Ectodermal cell (in vitro differentiated cells): Measurements from ENCODE around the gene RNF144B.

ENCODE experiments used
- H3K27ac ChIP-seq: 2 replicates; pipeline ENCODE4 v1.7.0; 2013; ENCODE audit warnings: mild to moderate bottlenecking, low read depth, low read length; ENCODE audit not compliant: insufficient read depth, poor library complexity, severe bottlenecking
- H3K27me3 ChIP-seq: 2 replicates; pipeline ENCODE4 v1.7.0; 2013; ENCODE audit warnings: mild to moderate bottlenecking, low read length; ENCODE audit not compliant: insufficient read depth, control insufficient read depth, poor library complexity, severe bottlenecking
- H3K36me3 ChIP-seq: one replicate; pipeline ENCODE4 v1.7.0; 2013; ENCODE audit warnings: low read length; ENCODE audit not compliant: control insufficient read depth, insufficient read depth
- H3K4me1 ChIP-seq: one replicate; pipeline ENCODE4 v1.7.0; 2013; ENCODE audit warnings: low read length; ENCODE audit not compliant: control insufficient read depth, insufficient read depth
- H3K4me3 ChIP-seq: 2 replicates; pipeline ENCODE4 v1.7.0; 2013; ENCODE audit warnings: low read depth, low read length, control low read depth; ENCODE audit not compliant: insufficient read depth
- H3K9me3 ChIP-seq: 2 replicates; pipeline ENCODE4 v1.7.0; 2013; ENCODE audit warnings: mild to moderate bottlenecking, low read length, moderate library complexity; ENCODE audit not compliant: control insufficient read depth
- WGBS, 2 experiments: methylation state at CpG; one replicate each; pipeline ENCODE4 v1.1.7; 2013; ENCODE audit warnings: missing lambda C conversion rate in 2 of 2; 5-methylcytosine and 5-hydroxymethylcytosine counted together

Gene RNF144B

GRCh38 chr6:18368277-18369105, 18.7 kb upstream of the RNF144B start:
- WGBS, 2 experiments = 93 to 96% methylated on average over 25 of the region's 25 CpGs
- Histone ChIP-seq H3K4me1 (no peaks in the 10 kb centered on the region), H3K9me3 (no peaks in the 10 kb centered on the region), H3K36me3 (no peaks in the 10 kb centered on the region), H3K27me3 (no peaks in the 10 kb centered on the region), H3K27ac (no peak overlapping the region), H3K4me3 (no peak overlapping the region)

GRCh38 chr6:18371010-18371409, 16.1 kb upstream of the RNF144B start:
- no peaks in the 10 kb centered on the region for H3K9me3 ChIP-seq
- 94 to 96% methylated on average over 5 of the region's 5 CpGs for WGBS, 2 experiments

GRCh38 chr6:18371656-18372055, 15.5 kb upstream of the RNF144B start:
- H3K27ac ChIP-seq = no peak overlapping the region
- H3K4me1 ChIP-seq = no peaks in the 10 kb centered on the region
- no peaks in the 10 kb centered on the region for H3K27me3 ChIP-seq
- no peaks in the 10 kb centered on the region for H3K9me3 ChIP-seq
- WGBS, 2 experiments = 50% methylated on average over 2 of the region's 2 CpGs
- H3K36me3 ChIP-seq = no peaks in the 10 kb centered on the region
- no peak overlapping the region for H3K4me3 ChIP-seq

More at GRCh38 chr6:18371010-18371409, 16.1 kb upstream of the RNF144B start:
- no peaks in the 10 kb centered on the region for H3K36me3 ChIP-seq
- H3K4me3 ChIP-seq = no peak overlapping the region
- H3K4me1 ChIP-seq = no peaks in the 10 kb centered on the region
- no peak overlapping the region for H3K27ac ChIP-seq
- H3K27me3 ChIP-seq = no peaks in the 10 kb centered on the region

- Histone ChIP-seq H3K9me3 (no peaks in the 10 kb centered on the region), H3K4me3 (no peak overlapping the region), H3K36me3 (no peaks in the 10 kb centered on the region), H3K27ac (no peak overlapping the region), H3K27me3 (no peaks in the 10 kb centered on the region), H3K4me1 (no peaks in the 10 kb centered on the region)
- 93 to 94% methylated on average over 3 to 4 of the region's 4 CpGs for WGBS, 2 experiments
Measured at GRCh38 chr6:18380158-18380836, 6.9 kb upstream of the RNF144B start.

- Histone ChIP-seq H3K36me3 (no peaks in the 10 kb centered on the region), H3K27ac (no peak overlapping the region), H3K4me3 (no peak overlapping the region), H3K9me3 (no peaks in the 10 kb centered on the region), H3K27me3 (no peaks in the 10 kb centered on the region), H3K4me1 (no peaks in the 10 kb centered on the region)
- WGBS, 2 experiments = 96 to 97% methylated on average over 4 of the region's 4 CpGs
Measured at GRCh38 chr6:18380851-18381250, 6.3 kb upstream of the RNF144B start.

GRCh38 chr6:18383441-18383840, 3.7 kb upstream of the RNF144B start:
- Histone ChIP-seq H3K4me3 (no peak overlapping the region), H3K27me3 (peaks cover 24% of the 10 kb centered on the region), H3K9me3 (no peaks in the 10 kb centered on the region), H3K27ac (no peak overlapping the region), H3K36me3 (no peaks in the 10 kb centered on the region), H3K4me1 (peaks cover 6% of the 10 kb centered on the region)
- WGBS, 2 experiments = 79 to 90% methylated on average over 1 to 2 of the region's 2 CpGs

GRCh38 chr6:18384621-18385020, 2.5 kb upstream of the RNF144B start:
- H3K4me1 ChIP-seq = peaks cover 6% of the 10 kb centered on the region
- no peaks in the 10 kb centered on the region for H3K9me3 ChIP-seq
- H3K36me3 ChIP-seq = no peaks in the 10 kb centered on the region
- WGBS, 2 experiments = 95 to 98% methylated on average over 4 of the region's 4 CpGs
- no peak overlapping the region for H3K4me3 ChIP-seq
- H3K27ac ChIP-seq = no peak overlapping the region
- H3K27me3 ChIP-seq = peaks cover 36% of the 10 kb centered on the region

- WGBS, 2 experiments = 75 to 79% methylated on average over 6 of the region's 6 CpGs
- H3K27me3 ChIP-seq = peaks cover 36% of the 10 kb centered on the region
- H3K4me3 ChIP-seq = peak overlapping the region; percentile 36
- H3K36me3 ChIP-seq = no peaks in the 10 kb centered on the region
- peaks cover 6% of the 10 kb centered on the region for H3K4me1 ChIP-seq
- no peaks in the 10 kb centered on the region for H3K9me3 ChIP-seq
- H3K27ac ChIP-seq = no peak overlapping the region
Measured at GRCh38 chr6:18386298-18386976, 713 bp upstream of the RNF144B start.

- no peak overlapping the region for H3K27ac ChIP-seq
Measured at GRCh38 chr6:18388271-18388670, 1.1 kb downstream of the RNF144B start.

GRCh38 chr6:18388942-18389341, 1.8 kb downstream of the RNF144B start:
- H3K9me3 ChIP-seq = no peaks in the 10 kb centered on the region
- H3K36me3 ChIP-seq = no peaks in the 10 kb centered on the region
- peaks cover 6% of the 10 kb centered on the region for H3K4me1 ChIP-seq
- H3K27ac ChIP-seq = no peak overlapping the region
- no peak overlapping the region for H3K4me3 ChIP-seq
- 54 to 62% methylated on average over 1 of the region's 1 CpG for WGBS, 2 experiments
- peaks cover 36% of the 10 kb centered on the region for H3K27me3 ChIP-seq

More at GRCh38 chr6:18388271-18388670, 1.1 kb downstream of the RNF144B start:
- peaks cover 36% of the 10 kb centered on the region for H3K27me3 ChIP-seq
- 66 to 71% methylated on average over 3 of the region's 3 CpGs for WGBS, 2 experiments
- H3K36me3 ChIP-seq = no peaks in the 10 kb centered on the region
- peaks cover 6% of the 10 kb centered on the region for H3K4me1 ChIP-seq
- H3K4me3 ChIP-seq = no peak overlapping the region
- H3K9me3 ChIP-seq = no peaks in the 10 kb centered on the region
